Chondrocyte (in vitro differentiated cells): ENCODE results near the gene PCK1. TPM values are rescaled to one million over a fixed set of nuclear protein-coding genes. Genes with fewer than 3 reads are reported as not detected.

ENCODE experiments used
- DNase-seq: peaks from one replicate; pipeline ENCODE4 v3.0.0; 2021; ENCODE audit warnings: mixed read lengths, low spot score
- H3K27ac Mint-ChIP-seq: one replicate; pipeline ENCODE4 v1.8.0; 2021; ENCODE audit warnings: mild to moderate bottlenecking, moderate library complexity, mixed read lengths; ENCODE audit not compliant: unreplicated experiment
- H3K27me3 Mint-ChIP-seq: 2 replicates; pipeline ENCODE4 v1.8.0; 2021; ENCODE audit warnings: low read depth, mixed read lengths
- H3K36me3 Mint-ChIP-seq: 2 replicates; pipeline ENCODE4 v1.8.0; 2021; ENCODE audit warnings: low read depth, mixed read lengths
- H3K4me1 Mint-ChIP-seq: 2 replicates; pipeline ENCODE4 v1.8.0; 2021; ENCODE audit warnings: low read depth, mild to moderate bottlenecking, mixed read lengths
- H3K4me3 Mint-ChIP-seq: one replicate; pipeline ENCODE4 v1.8.0; 2021; ENCODE audit warnings: mild to moderate bottlenecking, moderate library complexity, mixed read lengths; ENCODE audit not compliant: unreplicated experiment
- H3K9me3 Mint-ChIP-seq: 2 replicates; pipeline ENCODE4 v1.8.0; 2021; ENCODE audit warnings: low read depth, mixed read lengths
- total RNA-seq: library from RNA; stranded (reverse); gene quantifications from 3 replicates; pipeline ENCODE4 v1.2.1, GENCODE V29; 2021
- TF ChIP-seq, protein P1 (sequence below): fragments of 200-600 bp; sonication (generic); IDR thresholded peaks from 2 replicates; pipeline ENCODE4 v1.5.0; 2021; ENCODE audit warnings: antibody characterized with exemption, mild to moderate bottlenecking, moderate library complexity

PCK1 gene
- total RNA-seq, 1 donor from 2014 or later: not detected

DNA sequence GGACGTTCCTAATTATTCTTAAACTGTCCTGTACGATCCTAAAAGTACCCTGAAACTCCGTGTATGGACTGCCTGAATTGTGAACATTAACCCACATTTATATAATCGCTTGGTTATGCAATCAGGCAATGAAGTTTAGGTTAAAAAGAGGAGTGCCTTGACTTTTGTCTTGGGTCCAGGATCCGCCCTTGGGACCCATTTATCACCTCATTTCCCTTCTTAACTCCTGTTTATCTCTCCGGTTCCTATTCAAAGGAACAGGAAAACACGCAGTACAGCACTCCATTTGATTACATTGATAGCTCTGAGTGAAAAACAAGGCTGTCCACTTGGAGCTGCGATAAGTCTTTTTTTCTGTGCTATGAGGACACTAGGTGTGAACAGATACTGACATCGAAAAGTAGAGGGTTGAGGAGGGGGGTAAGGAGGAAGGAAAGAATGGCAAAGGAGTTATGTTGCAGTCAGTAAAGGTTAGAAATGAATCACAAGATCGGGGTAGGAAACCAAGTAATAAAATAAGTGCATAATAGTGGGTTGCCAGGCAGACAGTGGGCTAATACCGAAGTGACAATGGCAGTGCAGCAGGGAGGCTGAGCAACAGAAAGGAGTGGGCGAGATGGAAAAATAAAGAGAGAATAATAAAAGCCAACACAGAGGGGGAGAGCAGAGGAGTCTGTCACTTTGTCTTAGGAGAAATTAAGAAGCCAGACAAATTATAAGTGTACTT, 15.9 kb upstream of the PCK1 start:
- TF ChIP-seq, protein P1, sequence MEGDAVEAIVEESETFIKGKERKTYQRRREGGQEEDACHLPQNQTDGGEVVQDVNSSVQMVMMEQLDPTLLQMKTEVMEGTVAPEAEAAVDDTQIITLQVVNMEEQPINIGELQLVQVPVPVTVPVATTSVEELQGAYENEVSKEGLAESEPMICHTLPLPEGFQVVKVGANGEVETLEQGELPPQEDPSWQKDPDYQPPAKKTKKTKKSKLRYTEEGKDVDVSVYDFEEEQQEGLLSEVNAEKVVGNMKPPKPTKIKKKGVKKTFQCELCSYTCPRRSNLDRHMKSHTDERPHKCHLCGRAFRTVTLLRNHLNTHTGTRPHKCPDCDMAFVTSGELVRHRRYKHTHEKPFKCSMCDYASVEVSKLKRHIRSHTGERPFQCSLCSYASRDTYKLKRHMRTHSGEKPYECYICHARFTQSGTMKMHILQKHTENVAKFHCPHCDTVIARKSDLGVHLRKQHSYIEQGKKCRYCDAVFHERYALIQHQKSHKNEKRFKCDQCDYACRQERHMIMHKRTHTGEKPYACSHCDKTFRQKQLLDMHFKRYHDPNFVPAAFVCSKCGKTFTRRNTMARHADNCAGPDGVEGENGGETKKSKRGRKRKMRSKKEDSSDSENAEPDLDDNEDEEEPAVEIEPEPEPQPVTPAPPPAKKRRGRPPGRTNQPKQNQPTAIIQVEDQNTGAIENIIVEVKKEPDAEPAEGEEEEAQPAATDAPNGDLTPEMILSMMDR: no peak
- Mint-ChIP-seq H3K4me1 (no peaks in the 10 kb centered on the region), H3K9me3 (no peaks in the 10 kb centered on the region), H3K27me3 (peaks cover 16% of the 10 kb centered on the region), H3K4me3 (no peak overlapping the region), H3K27ac (no peak overlapping the region), H3K36me3 (peaks cover 2% of the 10 kb centered on the region)
- no peak for DNase-seq

DNA sequence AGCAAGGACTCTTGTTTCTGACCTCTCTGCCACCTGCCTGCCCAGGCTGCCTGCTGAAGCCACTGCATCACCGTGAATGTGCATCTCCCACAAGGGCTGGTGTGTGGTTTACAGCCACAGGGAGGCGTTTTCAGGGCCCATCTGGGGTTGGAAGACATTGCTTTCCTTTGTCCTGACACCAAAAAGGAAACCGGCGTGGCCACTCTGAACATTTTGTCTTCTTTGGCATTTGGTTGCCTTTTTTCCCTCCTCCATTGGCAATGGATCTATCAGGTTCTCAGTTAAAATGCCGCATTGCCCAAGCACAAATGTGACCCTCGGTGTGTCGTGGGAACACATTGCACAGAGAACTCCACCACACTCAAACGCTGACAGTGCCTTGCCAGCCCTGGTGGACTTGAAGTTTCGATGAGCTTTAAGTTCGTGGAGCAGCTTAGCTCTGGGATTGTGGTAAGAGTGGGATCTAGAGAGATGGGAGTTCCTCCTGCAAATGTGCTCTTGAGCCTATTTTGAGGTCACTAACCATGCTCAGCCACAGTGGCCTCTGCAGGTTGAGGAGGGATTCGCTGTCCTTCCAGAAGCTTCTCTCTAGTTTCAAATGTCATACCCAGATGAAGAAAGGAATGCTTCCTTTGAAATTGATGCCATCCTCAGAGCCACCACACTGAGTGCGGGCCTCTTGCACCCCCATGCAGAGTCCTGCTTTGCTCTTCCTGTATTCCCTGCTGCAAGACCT, 14.8 kb upstream of the PCK1 start:
- no peak overlapping the region for H3K4me3 Mint-ChIP-seq
- no peaks in the 10 kb centered on the region for H3K4me1 Mint-ChIP-seq
- DNase-seq: no peak
- TF ChIP-seq, protein P1: peak; percentile 8
- H3K36me3 Mint-ChIP-seq: peaks cover 2% of the 10 kb centered on the region
- no peaks in the 10 kb centered on the region for H3K9me3 Mint-ChIP-seq
- H3K27ac Mint-ChIP-seq: no peak overlapping the region
- H3K27me3 Mint-ChIP-seq: peaks cover 16% of the 10 kb centered on the region

DNA sequence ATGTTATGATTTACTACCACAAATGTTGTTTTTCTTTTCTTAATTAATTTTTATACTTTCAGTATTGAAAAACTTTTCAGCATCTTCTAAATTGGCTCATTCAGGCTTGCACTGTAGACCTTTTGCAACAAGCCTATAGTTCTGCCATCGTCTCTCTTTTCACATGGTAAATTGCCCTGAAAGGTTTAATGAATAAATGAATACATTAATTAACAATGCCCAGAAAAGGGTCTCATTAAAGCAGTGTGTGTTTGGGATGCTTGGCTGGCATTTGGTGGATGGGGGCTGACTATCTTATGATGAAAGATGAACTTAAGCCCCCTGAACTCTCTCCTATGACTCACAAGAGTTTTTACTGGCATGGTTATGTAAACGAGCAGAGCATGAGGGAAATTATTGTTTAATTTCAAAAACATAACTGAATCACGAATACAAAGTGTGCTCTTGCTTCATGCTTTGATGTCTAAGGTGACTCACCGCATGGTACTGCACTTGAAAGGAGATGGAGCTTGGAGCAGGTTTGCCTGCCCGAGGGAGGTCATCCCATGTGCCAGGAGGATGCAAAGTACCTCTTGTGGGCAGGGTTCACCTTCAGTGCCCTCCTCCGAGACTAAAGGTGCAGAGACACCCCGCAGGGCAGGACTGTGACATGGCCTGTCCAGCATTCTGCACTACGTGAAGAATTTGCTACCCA, 13.8 kb upstream of the PCK1 start:
- H3K4me1 Mint-ChIP-seq: no peaks in the 10 kb centered on the region
- H3K9me3 Mint-ChIP-seq: no peaks in the 10 kb centered on the region
- TF ChIP-seq, protein P1: no peak
- H3K27ac Mint-ChIP-seq: no peak overlapping the region
- no peaks in the 10 kb centered on the region for H3K36me3 Mint-ChIP-seq
- H3K4me3 Mint-ChIP-seq: no peak overlapping the region
- DNase-seq: no peak
- peaks cover 13% of the 10 kb centered on the region for H3K27me3 Mint-ChIP-seq

DNA sequence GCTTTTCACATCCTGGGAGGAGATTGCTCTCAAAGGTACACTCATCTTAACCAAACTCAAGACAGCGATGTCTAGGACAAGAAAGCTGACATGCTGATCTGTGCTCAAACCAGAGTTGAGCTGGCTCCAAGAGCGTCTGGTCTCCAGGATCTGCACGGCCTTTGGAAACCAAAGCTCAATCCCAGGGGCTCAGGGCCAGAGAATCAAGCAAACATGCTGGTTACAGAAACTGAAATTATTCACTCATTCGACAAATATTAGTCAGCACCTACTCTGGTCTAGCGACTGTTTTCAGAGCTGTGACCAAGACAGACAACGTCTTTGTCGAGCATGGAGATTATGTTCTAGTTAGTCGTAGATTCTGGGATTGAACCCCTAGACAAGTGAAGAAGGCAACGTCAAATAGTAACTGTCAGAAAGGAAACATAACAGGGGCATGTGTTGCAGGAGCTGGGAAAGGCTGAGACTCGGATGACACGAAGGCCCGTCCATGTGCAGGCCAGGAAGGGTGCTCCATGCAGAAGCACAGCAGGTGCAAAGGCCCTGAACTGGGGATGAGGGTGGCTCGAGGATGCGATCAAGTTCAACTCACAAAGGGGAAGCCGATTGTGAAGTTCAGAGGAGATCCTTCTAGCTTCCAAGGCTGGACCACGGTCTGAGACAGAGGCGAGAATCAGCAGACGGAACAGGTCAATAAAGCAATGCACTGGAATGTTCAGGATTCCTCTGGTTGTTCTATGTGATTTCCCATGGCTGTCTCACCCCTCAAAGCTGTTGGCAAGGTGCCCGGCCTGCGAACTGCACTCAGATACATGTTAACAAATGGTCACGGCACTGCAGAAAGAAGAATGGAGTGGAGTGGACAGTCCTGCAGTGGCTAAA, 12.5 kb upstream of the PCK1 start:
- H3K4me1 Mint-ChIP-seq: no peaks in the 10 kb centered on the region
- H3K4me3 Mint-ChIP-seq: no peak overlapping the region
- H3K36me3 Mint-ChIP-seq: no peaks in the 10 kb centered on the region
- DNase-seq: no peak
- H3K27ac Mint-ChIP-seq: no peak overlapping the region
- TF ChIP-seq, protein P1: no peak
- H3K27me3 Mint-ChIP-seq: peaks cover 7% of the 10 kb centered on the region
- H3K9me3 Mint-ChIP-seq: no peaks in the 10 kb centered on the region
